OCI-LY1 (cell line): ENCODE data around the gene PLA2G2D.

ENCODE experiments used
- H2AFZ ChIP-seq: fragments of 200-600 bp; sonication (generic), shearing (Covaris generic); 2 replicates; pipeline ENCODE4 v1.6.0; 2014; ENCODE audit warnings: antibody characterized with exemption, mild to moderate bottlenecking, low read length
- H3F3A ChIP-seq: fragments of 200-600 bp; sonication (generic), shearing (Covaris generic); 2 replicates; pipeline ENCODE4 v1.6.0; 2014; ENCODE audit warnings: mild to moderate bottlenecking, antibody characterized with exemption, low read length, moderate library complexity; ENCODE audit not compliant: insufficient read depth
- H3K27ac ChIP-seq: fragments of 200-600 bp; sonication (generic); 2 replicates; pipeline ENCODE4 v1.5.1; 2014; ENCODE audit warnings: low read length, mixed run types, mild to moderate bottlenecking, low read depth; ENCODE audit not compliant: poor library complexity, severe bottlenecking
- H3K27me3 ChIP-seq: fragments of 200-600 bp; sonication (generic); 2 replicates; pipeline ENCODE4 v1.6.0; 2014; ENCODE audit warnings: antibody characterized with exemption, mild to moderate bottlenecking, low read length, moderate library complexity; ENCODE audit not compliant: insufficient read depth
- H3K36me3 ChIP-seq: fragments of 200-600 bp; sonication (generic); 2 replicates; pipeline ENCODE4 v1.6.1; 2014; ENCODE audit warnings: mild to moderate bottlenecking, antibody characterized with exemption, low read length, moderate library complexity, mixed read lengths; ENCODE audit not compliant: insufficient read depth
- H3K4me1 ChIP-seq: fragments of 200-600 bp; sonication (generic); 2 replicates; pipeline ENCODE4 v1.5.1; 2014; ENCODE audit warnings: mild to moderate bottlenecking, low read length, moderate library complexity; ENCODE audit not compliant: insufficient read depth, severe bottlenecking
- H3K4me2 ChIP-seq: fragments of 200-600 bp; sonication (generic), shearing (Covaris generic); 2 replicates; pipeline ENCODE4 v1.6.1; 2014; ENCODE audit warnings: low read length
- H3K4me3 ChIP-seq: fragments of 200-600 bp; sonication (generic); 2 replicates; pipeline ENCODE4 v1.5.1; 2014; ENCODE audit warnings: low read length, low read depth, mild to moderate bottlenecking, mixed read lengths; ENCODE audit not compliant: poor library complexity, severe bottlenecking
- H3K79me2 ChIP-seq: fragments of 200-600 bp; shearing (Covaris generic); 2 replicates; pipeline ENCODE4 v1.6.1; 2016; ENCODE audit warnings: mixed run types, low read length, mixed read lengths; ENCODE audit not compliant: insufficient read depth
- H3K9ac ChIP-seq: fragments of 200-600 bp; sonication (generic), shearing (Covaris generic); 2 replicates; pipeline ENCODE4 v1.6.1; 2014; ENCODE audit warnings: mild to moderate bottlenecking, low read length, mixed read lengths
- H3K9me2 ChIP-seq: fragments of 200-600 bp; sonication (generic), shearing (Covaris generic); 2 replicates; pipeline ENCODE4 v1.6.1; 2014; ENCODE audit warnings: low read depth, mild to moderate bottlenecking, low read length, mixed read lengths
- H3K9me3 ChIP-seq: fragments of 200-600 bp; shearing (Covaris generic); 2 replicates; pipeline ENCODE4 v1.6.1; 2014; ENCODE audit warnings: low read length, mixed read lengths
- H4K20me1 ChIP-seq: fragments of 200-600 bp; sonication (generic), shearing (Covaris generic); 2 replicates; pipeline ENCODE4 v1.6.0; 2016; ENCODE audit warnings: mild to moderate bottlenecking, low read length; ENCODE audit not compliant: insufficient read depth
- CTCF ChIP-seq: fragments of 200-600 bp; sonication (generic), shearing (Covaris generic); IDR thresholded peaks from 2 replicates; pipeline ENCODE4 v1.5.1; 2017; ENCODE audit warnings: mild to moderate bottlenecking, antibody characterized with exemption, low read length, moderate library complexity, mixed read lengths
- EZH2 ChIP-seq: fragments of 200-600 bp; sonication (generic), shearing (Covaris generic); IDR thresholded peaks from 2 replicates; pipeline ENCODE4 v1.8.0; 2017; ENCODE audit warnings: borderline replicate concordance, mixed run types, mild to moderate bottlenecking, antibody characterized with exemption, low read length, moderate library complexity, mixed read lengths

PLA2G2D gene

DNA sequence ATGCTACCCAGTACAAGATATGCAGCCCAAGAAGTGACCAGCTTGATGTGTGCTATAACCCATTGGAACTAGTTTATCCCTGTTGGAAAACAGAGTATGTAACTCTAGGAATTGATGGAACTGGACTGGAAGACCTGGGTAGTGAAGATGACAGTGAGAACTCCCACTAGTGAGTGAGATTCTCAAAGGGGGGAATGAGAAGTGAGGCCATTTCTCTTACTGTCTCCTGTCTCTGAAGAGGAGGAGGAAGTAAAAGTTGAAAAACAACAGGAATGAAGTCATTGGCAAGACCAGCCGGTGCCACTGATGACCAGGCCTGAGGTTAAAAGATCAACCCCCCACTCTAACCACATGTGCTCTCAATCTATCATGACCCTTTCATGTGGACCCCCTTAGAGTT lies 40.7 kb upstream of the PLA2G2D start:
- H3K79me2 ChIP-seq = no peaks in the 10 kb centered on the region
- no peak overlapping the region for H3K27ac ChIP-seq
- no peak overlapping the region for H2AFZ ChIP-seq
- H3K36me3 ChIP-seq = no peaks in the 10 kb centered on the region; the same call in 1 of the 2 replicates
- no peak overlapping the region for H3K4me3 ChIP-seq
- H3K27me3 ChIP-seq = peaks cover 4% of the 10 kb centered on the region; the same call in 1 of the 2 replicates
- H3K4me2 ChIP-seq = no peak overlapping the region
- TF ChIP-seq CTCF (no peak), EZH2 (no peak)
- no peaks in the 10 kb centered on the region for H3F3A ChIP-seq
- no peaks in the 10 kb centered on the region for H3K4me1 ChIP-seq
- no peaks in the 10 kb centered on the region for H3K9me2 ChIP-seq
- no peaks in the 10 kb centered on the region for H4K20me1 ChIP-seq
- no peak overlapping the region for H3K9ac ChIP-seq
- H3K9me3 ChIP-seq = peaks cover 11% of the 10 kb centered on the region; the same call in 1 of the 2 replicates

DNA sequence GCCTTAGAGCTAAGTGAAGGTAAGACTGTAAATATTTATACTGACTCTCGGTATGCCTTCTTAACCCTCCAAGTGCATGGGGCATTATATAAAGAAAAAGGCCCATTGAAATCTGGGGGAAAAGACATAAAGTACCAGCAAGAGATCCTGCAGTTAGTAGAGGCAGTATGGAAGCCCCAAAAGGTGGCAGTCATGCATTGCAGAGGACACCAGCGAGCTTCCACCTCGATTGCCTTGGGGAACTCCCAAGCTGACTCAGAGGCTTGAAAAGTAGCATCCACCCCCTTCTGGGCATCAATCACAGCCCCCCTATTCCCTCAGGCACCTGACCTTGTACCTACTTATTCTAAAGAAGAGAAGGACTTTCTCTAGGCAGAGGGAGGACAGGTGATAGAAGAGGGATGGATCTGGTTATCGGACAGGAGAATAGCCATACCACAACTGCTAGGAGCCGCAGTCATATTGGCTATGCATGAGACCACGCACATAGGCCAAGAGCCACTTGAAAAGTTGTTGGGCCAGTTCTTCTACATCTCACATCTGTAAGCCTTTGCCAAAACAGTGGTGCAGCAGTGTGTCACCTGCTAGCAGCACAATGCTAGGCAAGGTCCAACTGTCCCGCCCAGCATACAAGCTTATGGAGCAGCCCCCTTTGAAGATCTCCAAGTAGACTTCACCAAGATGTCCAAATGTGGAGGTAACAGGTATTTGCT lies 39.2 kb upstream of the PLA2G2D start:
- Histone ChIP-seq H3K9ac (no peak overlapping the region), H4K20me1 (no peaks in the 10 kb centered on the region), H3K4me3 (no peak overlapping the region), H3K9me2 (no peaks in the 10 kb centered on the region), H3K36me3 (no peaks in the 10 kb centered on the region; the same call in 1 of the 2 replicates), H3K4me1 (no peaks in the 10 kb centered on the region), H2AFZ (no peak overlapping the region), H3K79me2 (no peaks in the 10 kb centered on the region), H3K4me2 (no peak overlapping the region), H3K27ac (no peak overlapping the region), H3K9me3 (peaks cover 11% of the 10 kb centered on the region; the same call in 1 of the 2 replicates), H3F3A (no peaks in the 10 kb centered on the region), H3K27me3 (peaks cover 4% of the 10 kb centered on the region; the same call in 1 of the 2 replicates)
- TF ChIP-seq CTCF = no peak
- no peak for TF ChIP-seq EZH2

GRCh38 chr1:20154301-20154831 lies 35.0 kb upstream of the PLA2G2D start:
- Histone ChIP-seq H3K9me2 (no peaks in the 10 kb centered on the region), H3K4me3 (no peak overlapping the region), H3K79me2 (no peaks in the 10 kb centered on the region), H3K9me3 (0 out of 2 replicates have a peak, but pooled peaks cover 3% of the 10 kb centered on the region), H2AFZ (no peak overlapping the region), H3K4me2 (no peak overlapping the region), H3K36me3 (no peaks in the 10 kb centered on the region), H3K27ac (no peak overlapping the region), H3K27me3 (no peaks in the 10 kb centered on the region), H3F3A (no peaks in the 10 kb centered on the region), H3K4me1 (peaks cover 6% of the 10 kb centered on the region), H4K20me1 (no peaks in the 10 kb centered on the region), H3K9ac (no peak overlapping the region)
- TF ChIP-seq CTCF (no peak), EZH2 (no peak)
